Hindlimb muscle (tissue), 1 donor: Measurements from ENCODE around the gene JAKMIP1. TPM values are rescaled to one million over a fixed set of nuclear protein-coding genes. Genes with fewer than 3 reads are reported as not detected.

Experiments
- DNase-seq: peaks from one replicate; pipeline ENCODE4 v3.0.0-alpha.2; 2013
- polyA plus RNA-seq: library from polyadenylated mRNA; unstranded; fragments of 120-200 nt; gene quantifications from one replicate; pipeline ENCODE4 v1.2.1, GENCODE V29; 2013; ENCODE audit not compliant: insufficient read length

JAKMIP1 gene
- polyA plus RNA-seq, 1 donor, result 0.14 TPM

DNA sequence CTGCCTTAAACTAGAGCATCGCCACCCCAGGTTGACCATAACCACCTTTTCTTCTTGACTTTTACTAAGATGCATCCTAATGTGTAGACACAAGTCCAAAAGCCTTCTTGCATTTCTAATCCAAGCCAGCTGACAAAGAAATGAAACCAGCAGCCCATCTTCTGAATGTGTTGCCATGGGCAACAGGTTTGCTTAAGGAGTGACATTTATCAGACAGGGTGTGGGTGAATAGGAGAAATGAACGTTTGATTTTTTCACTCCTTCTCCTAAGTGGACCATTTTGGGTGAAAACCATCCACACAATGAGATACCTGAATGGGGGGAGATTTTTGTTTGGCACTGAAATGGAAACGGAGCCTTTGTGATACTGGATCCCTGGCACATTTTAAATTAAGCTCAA is 109.4 kb downstream of the JAKMIP1 start:
- DNase-seq, result no peak

DNA sequence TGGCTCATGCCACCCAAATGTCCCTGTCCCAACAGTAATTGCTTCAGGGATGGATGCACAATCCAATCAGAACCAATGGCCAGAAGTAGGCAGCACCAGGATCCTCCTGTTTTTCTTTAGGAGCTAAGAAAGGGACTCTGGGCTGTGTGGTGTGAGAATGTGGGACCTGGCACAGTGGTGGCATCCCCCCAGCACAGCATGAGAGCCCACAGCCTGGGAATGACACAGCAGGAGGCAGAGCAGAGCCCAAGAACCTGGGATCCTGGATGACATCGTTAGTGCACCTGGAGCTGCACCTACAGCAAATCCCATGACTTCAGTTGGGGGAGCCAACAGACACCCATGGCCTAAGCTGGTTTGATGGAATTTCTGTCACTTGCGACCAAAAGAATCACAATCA is 111.4 kb downstream of the JAKMIP1 start:
- DNase-seq, result no peak

DNA sequence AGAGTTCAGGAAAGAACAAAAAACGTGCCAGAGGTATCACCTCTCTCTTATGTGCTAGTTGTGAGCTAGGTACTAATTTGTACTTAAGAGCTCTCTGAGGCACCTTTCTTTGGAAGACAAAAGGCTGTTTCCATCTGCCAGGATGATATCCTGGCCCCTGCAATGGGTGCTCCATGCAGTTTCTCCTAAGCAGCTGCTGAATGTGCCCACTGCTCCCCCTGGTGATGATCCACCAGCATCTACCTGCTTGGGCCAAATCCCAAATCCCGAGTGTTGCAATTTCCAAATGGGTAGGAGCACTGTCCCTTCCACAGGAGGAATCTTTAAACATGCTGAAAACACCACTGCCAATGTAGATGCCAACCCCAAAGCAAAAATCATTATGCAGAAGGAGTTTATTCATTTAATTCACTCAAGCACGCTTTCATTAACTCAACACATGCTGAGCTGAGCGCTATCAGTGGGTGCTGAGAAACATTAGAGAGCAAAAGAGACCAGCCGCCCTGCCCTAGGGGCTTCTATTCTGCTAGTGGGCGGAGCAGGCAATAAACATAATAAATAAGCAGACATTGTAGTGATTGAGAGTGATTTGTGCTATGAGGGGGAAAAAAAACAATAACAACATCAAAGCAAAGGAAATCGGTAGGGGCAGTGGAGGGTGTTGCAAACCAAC is 112.5 kb downstream of the JAKMIP1 start:
- DNase-seq, result peak; percentile 7

DNA sequence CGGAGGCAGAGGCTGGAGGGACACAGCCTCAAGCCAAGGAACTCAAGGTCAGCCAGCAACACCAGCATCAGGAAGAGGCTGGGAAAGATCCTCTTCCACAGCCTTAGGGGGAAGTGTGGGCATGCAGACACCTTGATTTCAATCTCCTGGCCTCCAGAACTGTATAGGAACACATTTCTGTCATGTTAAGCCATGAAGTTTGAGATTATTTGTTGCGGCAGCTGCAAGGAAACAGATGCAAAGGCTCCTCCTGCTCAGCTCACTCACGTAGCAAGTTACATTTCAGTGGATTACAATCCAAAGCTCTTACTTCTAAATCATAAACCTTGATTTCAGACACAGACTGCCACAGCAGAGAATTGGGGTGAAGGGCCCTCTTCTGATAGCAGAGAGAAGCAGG is 113.5 kb downstream of the JAKMIP1 start:
- no peak for DNase-seq

DNA sequence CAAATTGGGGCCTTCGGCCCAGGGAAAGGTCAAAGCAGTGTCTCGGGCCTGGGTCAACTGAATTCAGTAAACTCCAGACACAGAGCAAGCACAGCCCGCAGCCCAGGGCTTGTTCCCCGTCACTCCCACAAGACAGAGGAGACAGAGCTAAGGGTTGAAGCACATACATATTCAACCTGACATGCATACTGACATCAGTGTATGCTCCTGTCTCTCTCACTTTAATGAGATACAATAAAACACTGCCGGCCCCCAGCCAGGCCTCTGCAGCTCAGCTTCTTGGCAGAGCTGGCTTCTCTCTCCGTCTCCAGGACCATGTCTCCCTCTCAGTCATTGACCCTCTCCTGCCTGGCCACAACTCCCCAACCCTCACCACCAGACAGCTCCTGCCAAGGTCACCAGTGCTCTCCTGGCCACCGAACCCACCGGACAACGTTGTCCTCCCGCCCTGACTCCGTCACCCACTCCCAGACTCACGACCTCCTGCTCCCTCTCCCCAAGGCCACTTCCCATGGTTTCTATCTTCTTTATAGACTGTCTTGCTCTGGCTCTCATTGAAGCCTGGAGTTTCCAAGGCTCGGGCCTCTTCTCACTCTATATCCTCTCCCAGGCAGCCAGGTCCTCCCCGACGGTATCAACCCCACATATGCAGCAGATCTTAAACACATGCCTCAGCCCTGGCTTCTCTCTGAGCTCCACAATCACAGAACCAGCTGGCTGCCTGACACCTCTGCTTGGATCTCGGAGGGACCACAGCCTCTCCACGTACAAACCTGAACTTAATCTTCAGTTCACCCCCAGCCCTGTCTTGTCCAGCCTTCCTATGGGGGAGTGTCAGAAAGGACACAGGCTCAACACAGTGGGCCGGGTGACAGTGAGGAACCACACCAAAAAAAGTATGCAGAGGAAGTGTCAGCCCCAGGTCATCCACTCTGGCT is 114.4 kb downstream of the JAKMIP1 start:
- DNase-seq, result no peak

DNA sequence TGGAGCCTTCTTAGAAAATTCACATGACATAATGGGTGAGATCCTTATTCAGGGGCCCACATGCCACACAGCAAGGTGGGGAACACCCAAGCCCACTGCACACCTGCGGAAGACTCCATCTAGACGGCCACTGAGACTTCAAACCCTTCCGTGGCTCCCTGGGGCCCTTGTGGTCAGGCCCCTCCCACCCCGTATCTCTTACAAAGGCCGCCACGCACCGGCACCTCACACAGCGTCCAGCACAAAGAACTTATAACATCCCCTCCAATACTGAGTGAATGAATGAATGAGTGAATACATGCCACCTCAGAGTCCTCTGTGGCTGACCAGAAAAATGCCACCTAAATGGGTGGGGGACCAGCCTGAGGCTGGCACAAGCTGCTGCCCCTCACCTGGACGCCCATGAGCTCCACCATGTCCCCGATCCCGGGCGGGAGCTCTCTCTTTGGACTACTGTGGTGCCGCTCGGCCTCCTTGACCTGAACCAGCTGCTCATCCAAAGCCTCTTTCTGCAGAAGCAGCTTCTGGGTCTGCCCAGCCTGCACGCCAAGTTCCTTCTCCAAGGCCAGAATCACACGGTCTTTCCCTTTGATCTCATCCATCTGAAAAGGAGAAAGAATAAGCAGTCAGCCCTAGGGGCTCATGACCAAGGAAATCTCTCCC is 115.2 kb downstream of the JAKMIP1 start:
- DNase-seq, result no peak

DNA sequence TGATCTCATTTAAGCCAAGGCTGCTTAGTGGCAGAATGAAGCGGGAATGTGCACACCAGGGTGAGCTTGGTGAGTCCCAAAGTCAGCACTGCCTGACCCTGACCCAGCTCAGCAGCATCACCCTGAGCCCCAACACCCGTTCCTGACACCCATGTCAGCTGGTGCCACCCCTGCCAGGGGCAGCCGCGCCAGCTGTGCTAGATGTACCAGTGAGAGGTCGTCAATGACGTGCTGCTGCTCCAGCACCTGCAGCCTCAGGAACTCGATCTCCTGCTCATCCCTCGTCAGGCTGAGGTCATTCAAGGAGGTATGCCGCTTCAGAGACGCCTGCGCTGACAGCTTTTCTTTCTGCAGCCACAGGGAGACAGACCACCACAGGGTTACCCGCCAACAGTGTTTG is 120.4 kb downstream of the JAKMIP1 start:
- DNase-seq, result no peak

DNA sequence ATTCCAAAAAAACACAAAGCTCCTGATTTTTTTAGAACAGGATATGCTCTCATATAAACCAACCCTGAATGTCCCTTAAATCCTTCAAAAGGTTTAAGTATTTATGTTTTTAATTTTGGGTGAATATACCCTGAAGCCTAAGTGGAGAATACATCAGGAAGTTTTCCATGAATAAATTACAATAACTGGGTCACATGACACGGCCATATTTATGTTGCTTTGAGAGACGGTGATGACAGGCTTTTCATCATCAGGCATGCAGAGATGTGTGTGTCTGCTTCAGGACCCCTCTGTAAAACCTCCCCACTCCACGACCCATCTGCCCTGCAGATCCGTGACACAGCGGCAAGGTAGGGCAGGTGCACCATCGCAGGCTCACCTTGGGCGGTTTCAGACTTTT is 121.8 kb downstream of the JAKMIP1 start:
- no peak for DNase-seq

DNA sequence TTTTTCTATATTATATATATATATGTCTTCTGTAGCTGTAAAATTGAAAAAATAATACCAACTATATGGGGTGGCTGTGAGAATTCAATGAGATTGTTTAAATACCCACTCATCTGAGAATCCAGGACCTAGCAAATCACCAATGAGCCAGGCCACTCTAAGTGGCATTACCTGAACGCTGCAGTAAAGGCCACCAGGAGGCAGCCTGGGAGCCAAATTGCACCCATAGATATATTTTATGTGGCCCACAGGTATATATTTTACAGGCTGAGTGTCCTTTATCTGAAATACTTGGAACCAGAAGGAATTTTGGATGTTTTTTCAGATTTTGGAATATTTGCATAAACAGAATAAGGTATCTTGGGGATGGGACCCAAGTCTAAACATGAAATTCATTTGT is 124.0 kb downstream of the JAKMIP1 start:
- no peak for DNase-seq

DNA sequence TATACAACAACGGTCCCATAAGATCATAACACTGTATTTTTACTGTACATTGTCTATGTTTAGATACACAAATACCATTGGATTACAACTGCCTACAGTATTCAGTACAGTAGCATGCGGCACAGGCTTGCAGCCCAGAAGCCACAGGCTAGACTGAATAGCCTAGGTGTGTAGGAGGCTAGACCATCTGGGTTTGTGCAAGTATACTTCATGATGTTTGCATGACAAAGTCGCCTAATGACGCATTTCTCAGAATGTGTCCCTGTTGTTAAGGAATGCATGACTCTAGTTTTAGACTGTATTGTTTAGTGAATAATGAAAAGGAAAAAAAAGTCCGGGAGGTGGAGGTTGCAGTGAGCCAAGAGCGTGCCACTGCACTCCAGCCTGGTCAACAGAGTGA is 125.6 kb downstream of the JAKMIP1 start:
- DNase-seq, result no peak

DNA sequence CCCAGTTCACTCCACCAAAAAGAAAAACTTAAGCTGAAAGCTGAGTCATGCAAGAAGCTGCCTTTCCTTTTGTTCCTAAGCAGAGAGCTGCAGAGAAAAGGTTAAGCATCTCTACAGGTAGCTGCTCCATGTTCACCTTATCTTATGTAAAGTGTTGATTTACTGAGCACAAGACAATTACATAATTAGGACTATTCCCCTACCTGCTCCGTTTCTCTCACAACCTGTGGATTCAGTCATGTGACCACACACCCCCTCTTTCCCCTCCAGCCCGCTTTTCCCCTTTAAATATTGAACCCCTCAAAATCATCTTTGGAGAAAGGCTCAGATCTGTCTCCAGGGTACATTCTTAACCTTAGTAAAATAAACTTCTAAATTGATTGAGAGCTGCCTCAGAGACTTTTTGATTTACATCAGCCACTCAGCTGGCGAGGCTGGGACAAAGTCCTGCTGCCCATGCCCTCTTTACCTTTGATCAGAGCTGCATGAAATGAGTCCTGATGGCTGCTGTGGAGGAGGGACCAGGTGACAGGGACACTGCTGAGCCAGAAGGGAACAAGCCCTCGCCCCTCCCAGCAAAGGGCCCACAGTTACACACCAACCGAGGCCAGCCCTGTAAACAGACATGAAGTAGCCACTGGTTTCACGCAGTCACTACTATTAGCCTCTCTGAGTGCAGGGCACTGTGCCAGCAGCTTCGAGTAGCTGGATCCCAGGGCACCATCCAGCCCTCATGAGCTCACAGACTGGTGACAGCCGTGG is 128.2 kb downstream of the JAKMIP1 start:
- no peak for DNase-seq

DNA sequence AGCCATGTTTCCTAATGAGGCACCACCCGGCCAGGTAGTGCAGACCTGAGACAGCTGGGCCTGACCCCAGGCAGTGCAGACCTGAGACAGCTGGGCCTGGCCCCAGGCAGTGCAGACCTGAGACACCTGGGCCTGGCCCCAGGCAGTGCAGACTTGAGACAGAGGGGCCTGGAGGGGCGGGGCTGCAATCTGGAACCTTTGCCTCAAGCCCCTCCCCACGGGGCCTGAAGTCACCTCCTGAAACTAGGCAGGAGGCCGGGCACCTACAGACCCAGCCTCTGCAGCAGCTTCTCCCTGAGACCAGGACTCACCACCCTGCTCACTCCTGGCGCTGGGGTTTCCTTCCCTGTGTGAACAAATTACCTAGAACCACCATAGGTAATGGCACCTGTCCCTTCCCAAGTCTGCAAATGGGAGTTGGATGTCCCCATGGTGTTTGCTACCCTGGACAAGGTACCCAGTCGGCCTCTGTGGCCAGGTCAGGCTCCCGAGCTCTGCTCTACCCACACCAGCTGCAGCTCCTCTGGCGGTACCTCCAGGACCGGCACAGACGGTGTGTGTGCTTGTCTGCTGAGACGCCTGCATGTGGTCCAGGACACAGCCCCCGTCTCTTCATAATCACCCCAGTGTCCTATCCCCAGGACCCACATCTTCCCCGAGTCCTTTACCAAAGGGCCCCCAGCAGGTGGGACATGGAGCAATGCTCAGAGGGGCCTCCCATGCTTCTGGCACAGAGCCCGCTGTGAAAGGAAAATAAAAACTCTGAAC is 129.0 kb downstream of the JAKMIP1 start:
- DNase-seq, result no peak

DNA sequence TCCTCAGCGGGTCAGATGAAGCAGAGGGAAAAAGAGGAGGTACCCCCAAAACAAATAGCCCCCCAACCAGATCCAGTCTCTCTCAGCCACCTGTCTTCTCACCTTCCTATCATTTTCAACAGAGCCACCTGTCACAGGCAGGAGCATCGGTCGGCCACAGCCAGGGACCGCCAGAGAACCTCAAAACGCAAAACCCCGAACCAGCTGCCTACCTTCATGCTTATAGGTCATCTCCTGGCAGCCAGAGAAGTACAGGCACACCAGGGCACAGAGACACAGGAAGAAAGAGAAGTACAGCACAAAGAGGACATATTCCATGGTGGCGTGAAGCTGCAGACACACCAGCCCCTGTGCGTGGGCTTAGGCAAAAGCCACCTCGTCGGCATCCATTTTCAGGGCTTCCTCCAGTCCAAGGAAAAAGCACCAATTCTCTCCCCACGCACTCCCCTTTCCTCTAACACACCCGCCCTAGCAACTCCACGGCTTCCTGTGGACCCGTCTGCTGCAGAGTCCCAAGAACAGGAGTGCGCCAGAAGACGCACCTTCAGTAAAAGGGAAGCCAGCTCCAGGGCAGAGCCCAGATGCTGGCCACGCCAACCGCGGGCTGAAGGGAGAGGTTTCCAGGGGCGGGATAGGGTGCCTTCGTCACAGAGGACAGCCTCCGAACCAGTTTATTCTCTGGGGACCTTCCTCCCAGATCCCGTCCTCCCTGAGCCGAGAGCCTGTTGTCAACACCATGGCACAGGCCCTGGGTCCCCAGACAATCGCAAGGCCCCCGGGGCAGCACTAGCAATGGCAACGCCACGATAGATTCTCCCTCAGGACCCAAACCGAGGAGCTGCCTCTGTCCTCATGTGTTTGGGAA is 130.3 kb downstream of the JAKMIP1 start:
- no peak for DNase-seq

DNA sequence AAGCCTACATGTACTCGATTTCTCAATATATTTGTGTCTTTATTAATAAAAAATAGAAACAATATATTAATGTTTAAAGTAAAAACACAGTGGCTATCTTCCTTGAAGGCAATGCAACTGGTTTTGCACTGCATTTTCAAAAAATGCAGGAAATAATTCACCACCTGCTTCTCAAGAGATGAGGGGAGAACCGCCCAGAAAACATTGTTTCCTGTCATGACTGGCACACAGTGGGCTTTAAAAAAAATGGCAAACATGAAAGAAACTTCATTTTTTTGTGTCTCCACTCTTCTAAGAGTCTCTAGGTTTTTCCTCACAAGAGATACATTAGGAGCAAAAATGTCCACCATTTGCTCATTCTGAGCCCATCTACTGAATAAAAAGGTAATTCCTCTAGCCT is 131.4 kb downstream of the JAKMIP1 start:
- no peak for DNase-seq

DNA sequence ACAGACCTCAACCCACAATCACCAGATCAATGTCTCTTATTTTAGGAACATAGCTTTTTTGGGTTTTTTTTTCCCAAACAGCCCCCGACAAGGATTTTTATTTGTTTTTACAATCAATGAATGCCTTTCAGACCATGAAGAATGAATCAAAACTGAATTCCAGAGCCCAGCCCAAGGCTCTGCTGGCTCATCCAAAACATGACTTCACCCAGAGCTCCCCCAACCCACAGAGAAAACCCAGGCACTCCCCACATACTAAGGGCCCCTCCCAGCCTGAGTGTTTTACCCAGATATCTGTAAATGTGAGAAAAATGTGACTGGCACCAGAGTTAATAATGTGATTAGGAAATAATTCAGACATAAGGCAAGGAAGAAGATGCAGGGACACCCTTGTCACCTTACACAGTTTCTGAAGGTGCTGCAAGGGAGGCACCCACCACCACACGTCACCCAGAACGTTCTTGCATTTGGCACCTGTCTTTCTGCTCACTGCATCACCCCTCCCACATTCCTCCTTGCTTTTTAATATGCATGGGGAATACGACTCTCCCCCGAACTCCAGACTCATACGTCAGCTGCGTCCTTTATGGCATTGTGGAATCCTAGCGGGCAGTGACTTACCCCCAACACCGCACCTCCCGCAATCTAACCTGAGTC is 134.3 kb downstream of the JAKMIP1 start:
- DNase-seq, result no peak

DNA sequence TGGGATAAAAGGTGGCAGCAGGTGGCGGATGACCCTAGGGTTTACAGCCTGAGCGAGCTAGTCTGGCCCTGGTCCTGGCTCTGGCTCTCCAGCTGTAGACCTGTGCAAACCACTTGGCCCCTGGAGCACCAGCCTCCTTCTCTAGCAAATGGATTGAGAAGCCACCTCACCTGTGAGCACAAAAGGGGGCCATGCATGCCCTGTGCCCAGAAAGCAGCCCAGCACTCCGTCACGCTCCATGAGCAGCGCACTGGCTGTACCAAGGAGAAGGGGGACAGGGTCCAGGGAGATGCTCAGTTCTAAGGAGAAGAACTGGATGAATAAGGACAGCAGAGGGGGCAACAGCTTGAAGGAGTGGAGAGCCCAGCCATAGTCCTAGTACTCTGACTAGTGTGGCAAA is 135.2 kb downstream of the JAKMIP1 start:
- no peak for DNase-seq

DNA sequence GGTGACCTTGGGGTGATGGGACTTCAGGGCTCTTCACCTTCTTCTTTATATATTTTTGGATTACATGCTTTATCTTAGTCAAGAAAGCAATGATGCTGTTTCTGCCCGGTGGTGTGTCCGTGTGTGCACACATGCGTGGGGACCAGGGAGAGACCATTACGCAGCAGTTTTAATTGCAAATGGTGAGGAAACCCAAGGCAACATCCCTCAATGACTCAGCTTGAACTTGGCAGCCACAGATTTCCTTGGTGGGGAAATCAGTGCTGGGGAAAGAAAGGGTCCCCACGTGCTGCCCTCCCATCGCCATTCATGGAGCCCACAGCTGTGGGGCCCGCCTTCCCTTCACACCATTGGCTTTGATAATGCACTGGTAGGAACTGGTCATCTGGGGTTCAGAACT is 136.0 kb downstream of the JAKMIP1 start:
- no peak for DNase-seq

DNA sequence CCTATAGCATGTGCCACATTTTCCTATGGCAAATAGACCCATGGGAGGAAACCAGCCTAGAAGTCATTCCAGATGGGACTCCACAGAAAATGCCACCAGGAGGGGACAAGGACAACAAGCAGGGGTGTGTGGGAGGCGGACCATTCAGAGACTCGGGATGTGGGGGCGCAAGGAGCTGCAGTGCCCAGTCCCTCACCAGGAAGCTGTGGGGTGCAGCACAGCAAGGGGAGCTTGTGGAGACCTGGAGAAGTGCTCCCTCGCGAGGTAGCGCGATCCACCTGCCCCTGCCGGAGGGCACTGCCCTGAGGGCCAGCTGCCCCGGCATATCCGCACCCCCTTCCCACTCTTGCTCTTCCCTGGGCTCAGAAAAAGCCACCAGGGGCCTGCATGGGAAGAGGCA is 136.7 kb downstream of the JAKMIP1 start:
- DNase-seq, result no peak

DNA sequence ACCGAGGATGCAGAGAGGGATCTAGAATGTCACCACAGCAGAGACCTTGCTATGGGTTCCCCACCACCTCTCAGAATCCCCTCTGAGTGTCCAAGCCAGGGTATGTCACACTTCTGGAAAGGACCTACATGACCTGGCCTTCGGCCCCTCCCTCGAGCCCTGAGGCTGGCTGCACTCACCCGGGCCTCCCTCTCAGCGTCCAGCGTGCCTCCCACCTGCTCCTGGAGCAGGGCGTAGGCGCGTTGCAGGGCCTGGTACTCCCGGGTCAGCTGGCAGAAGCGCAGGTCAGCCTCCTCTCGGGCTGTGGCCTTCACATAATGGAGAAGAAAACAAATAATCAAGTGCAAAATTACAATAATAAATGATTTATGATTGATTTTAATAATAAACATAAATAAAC is 138.2 kb downstream of the JAKMIP1 start:
- DNase-seq, result no peak

DNA sequence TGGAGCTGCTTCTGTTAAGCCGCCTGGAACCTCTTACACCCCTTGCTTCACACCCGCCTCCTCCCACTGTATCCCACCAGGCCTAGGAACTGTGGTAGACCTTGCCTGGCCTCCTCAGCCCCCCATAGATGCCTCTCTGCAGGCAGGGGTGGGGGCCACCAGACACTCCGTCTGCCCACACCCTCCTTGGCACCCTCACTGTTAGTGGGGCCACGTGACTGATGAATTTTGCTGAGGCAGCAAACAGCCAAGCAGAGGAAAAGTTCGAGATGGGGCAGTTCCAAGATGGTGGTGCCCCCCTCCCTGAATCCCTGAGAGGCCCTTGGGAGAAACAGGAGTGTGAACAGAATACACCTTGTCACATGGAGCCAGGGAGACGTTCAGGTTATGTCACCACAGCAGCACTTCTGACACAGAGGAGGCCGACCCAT is 141.0 kb downstream of the JAKMIP1 start:
- DNase-seq, result no peak
